KMS-11 (cell line): ENCODE data around the gene RPS6KA1.

Experiments
- H2AFZ ChIP-seq: fragments of 200-600 bp; sonication (generic); 2 replicates; pipeline ENCODE4 v1.6.1; 2016; ENCODE audit warnings: antibody characterized with exemption, mixed run types, low read depth
- H3K27ac ChIP-seq: fragments of 200-600 bp; sonication (generic); 2 replicates; pipeline ENCODE4 v1.6.1; 2016; ENCODE audit warnings: mild to moderate bottlenecking, mixed run types
- H3K27me3 ChIP-seq: fragments of 200-600 bp; sonication (generic); 2 replicates; pipeline ENCODE4 v1.6.1; 2017; ENCODE audit warnings: mild to moderate bottlenecking, low read depth, mixed run types, moderate library complexity; ENCODE audit not compliant: insufficient read depth
- H3K36me3 ChIP-seq: fragments of 200-600 bp; sonication (generic); 2 replicates; pipeline ENCODE4 v1.6.1; 2017; ENCODE audit warnings: mild to moderate bottlenecking, mixed run types; ENCODE audit not compliant: insufficient read depth
- H3K4me1 ChIP-seq: fragments of 200-600 bp; sonication (generic); 2 replicates; pipeline ENCODE4 v1.6.1; 2016; ENCODE audit warnings: mild to moderate bottlenecking, low read depth, mixed run types; ENCODE audit not compliant: poor library complexity, severe bottlenecking
- H3K4me2 ChIP-seq: fragments of 200-600 bp; sonication (generic); 2 replicates; pipeline ENCODE4 v1.7.0; 2016; ENCODE audit warnings: mild to moderate bottlenecking, mixed run types
- H3K4me3 ChIP-seq: fragments of 200-600 bp; sonication (generic); IDR thresholded peaks from 2 replicates; pipeline ENCODE4 v1.6.1; 2017; ENCODE audit warnings: low read depth, low read length, mixed read lengths; ENCODE audit not compliant: insufficient read depth
- H3K79me2 ChIP-seq: fragments of 200-600 bp; sonication (generic); 2 replicates; pipeline ENCODE4 v1.6.1; 2016; ENCODE audit warnings: low read depth, mixed run types; ENCODE audit not compliant: insufficient read depth
- H3K9ac ChIP-seq: fragments of 200-600 bp; sonication (generic); 2 replicates; pipeline ENCODE4 v1.6.1; 2016; ENCODE audit warnings: mild to moderate bottlenecking, mixed run types
- H4K20me1 ChIP-seq: fragments of 200-600 bp; sonication (generic); 2 replicates; pipeline ENCODE4 v1.6.1; 2016; ENCODE audit warnings: mild to moderate bottlenecking, mixed run types; ENCODE audit not compliant: insufficient read depth
- CTCF ChIP-seq: fragments of 200-600 bp; sonication (generic); conservative IDR thresholded peaks from 2 replicates; pipeline ENCODE4 v1.6.1; 2017; ENCODE audit warnings: low read depth, mild to moderate bottlenecking, antibody characterized with exemption, low read length, moderate library complexity, mixed read lengths

Gene RPS6KA1

DNA sequence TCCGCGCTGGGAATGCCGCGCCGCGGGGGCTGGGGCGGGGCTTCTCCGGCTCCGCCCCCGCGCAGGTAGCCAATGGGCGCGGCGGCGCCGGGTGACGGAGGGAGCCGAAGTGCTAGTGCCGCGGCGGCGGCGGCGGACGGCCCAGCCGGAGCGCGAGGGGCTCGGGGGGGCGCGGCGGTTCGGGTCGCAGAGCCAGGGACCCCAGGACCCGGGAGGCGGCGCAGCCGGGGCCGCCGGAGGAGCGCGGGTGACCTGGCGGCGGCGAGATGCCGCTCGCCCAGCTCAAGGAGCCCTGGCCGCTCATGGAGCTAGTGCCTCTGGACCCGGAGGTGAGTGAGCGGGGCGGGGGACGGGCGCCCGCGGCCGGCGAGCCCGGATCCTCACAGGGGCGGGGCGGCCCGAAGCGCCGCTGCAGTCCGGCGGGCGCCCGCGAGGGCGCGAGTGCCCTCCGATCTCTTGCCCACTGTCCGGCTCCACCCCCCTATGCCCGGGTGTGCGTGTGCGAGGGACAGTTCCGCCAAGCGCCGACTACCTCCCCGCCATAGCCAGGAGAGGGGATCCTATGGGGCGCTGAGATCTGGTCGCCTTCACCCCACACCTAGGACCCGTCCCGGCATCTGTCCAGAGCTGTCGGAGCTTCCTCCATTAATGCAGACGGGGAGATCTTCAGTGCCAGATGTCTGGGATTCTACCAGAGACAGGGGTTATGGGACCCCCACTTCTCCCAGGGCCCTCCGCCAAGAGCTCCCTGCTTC lies at the start of gene RPS6KA1:
Gene RPS6KA1, plus strand, starts transcription at position 107 of the 755 bp plus-strand sequence. Its CDS starts 160 bp downstream, at position 267.
- no peaks in the 10 kb centered on the region for H3K27me3 ChIP-seq
- peaks cover 16% of the 10 kb centered on the region for H3K4me1 ChIP-seq
- H3K36me3 ChIP-seq, result no peaks in the 10 kb centered on the region
- no peak within 1 kb of the TSS for H3K27ac ChIP-seq
- TF ChIP-seq CTCF, result no peak
- peak within 1 kb of the TSS; percentile 37; the same call in 1 of the 2 replicates for H3K9ac ChIP-seq
- no peak within 1 kb of the TSS for H3K4me3 ChIP-seq
- peak within 1 kb of the TSS; percentile 80 for H3K4me2 ChIP-seq
- no peaks in the 10 kb centered on the region for H4K20me1 ChIP-seq
- H2AFZ ChIP-seq, result peak within 1 kb of the TSS; percentile 93
- H3K79me2 ChIP-seq, result no peaks in the 10 kb centered on the region

DNA sequence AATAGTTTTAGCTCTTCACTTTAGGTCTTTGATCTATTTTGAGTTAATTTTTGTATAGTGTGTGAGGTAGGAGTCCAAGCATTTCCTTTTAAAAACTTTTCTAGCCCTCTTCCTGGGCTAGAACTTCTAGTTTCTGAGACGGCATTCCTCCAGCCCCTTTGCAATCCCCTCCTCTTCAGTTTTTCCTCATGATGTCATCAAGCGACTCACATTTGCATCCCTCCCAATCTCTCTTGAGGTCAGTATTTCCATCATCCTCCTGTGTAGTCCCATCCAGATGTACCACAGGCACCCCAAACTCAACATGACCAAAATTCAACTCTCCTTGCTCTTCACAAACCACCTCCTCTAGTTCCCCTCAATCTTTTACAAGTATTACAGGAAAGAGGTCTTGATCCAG lies 46.6 kb upstream of the RPS6KA1 start:
- Histone ChIP-seq H3K36me3 (no peaks in the 10 kb centered on the region), H3K4me3 (no peak overlapping the region), H4K20me1 (no peaks in the 10 kb centered on the region), H3K27me3 (no peaks in the 10 kb centered on the region), H3K9ac (no peak overlapping the region), H3K4me2 (no peak overlapping the region), H2AFZ (no peak overlapping the region), H3K27ac (no peak overlapping the region), H3K79me2 (no peaks in the 10 kb centered on the region), H3K4me1 (no peaks in the 10 kb centered on the region)
- TF ChIP-seq CTCF, result no peak

- H3K4me1 ChIP-seq, result no peaks in the 10 kb centered on the region
- no peak for TF ChIP-seq CTCF
- no peak overlapping the region for H3K27ac ChIP-seq
- H2AFZ ChIP-seq, result no peak overlapping the region
- H4K20me1 ChIP-seq, result no peaks in the 10 kb centered on the region
- no peak overlapping the region for H3K9ac ChIP-seq
- no peak overlapping the region for H3K4me2 ChIP-seq
- no peaks in the 10 kb centered on the region for H3K36me3 ChIP-seq
- no peaks in the 10 kb centered on the region for H3K27me3 ChIP-seq
- H3K79me2 ChIP-seq, result no peaks in the 10 kb centered on the region
- H3K4me3 ChIP-seq, result no peak overlapping the region
Observed at GRCh38 chr1:26483980-26484379, 45.6 kb upstream of the RPS6KA1 start.

DNA sequence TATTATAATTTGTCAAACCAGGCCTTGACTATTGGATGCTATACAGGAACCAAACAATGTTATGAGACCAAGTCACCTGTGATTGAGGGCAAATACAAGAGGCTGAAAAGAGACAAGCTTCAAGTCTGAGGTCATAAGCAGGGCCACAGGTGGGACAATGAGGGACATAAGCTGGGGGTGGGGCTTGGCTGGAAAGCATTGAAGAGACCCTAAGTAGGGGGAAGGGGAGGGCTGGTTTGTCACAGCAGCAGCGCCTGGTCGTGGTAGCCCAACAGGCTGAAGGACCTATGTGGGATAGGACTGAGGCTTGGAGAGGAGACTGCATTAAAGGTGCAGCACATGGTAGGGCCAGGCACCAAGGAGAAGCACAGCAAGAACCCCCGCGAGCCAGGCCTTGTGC lies 39.4 kb upstream of the RPS6KA1 start:
- H3K4me3 ChIP-seq, result no peak overlapping the region
- H3K79me2 ChIP-seq, result no peaks in the 10 kb centered on the region
- no peak overlapping the region for H3K27ac ChIP-seq
- TF ChIP-seq CTCF, result no peak
- H3K4me2 ChIP-seq, result no peak overlapping the region
- H3K4me1 ChIP-seq, result no peaks in the 10 kb centered on the region
- no peaks in the 10 kb centered on the region for H4K20me1 ChIP-seq
- no peaks in the 10 kb centered on the region for H3K36me3 ChIP-seq
- no peak overlapping the region for H3K9ac ChIP-seq
- H2AFZ ChIP-seq, result no peak overlapping the region
- no peaks in the 10 kb centered on the region for H3K27me3 ChIP-seq
